PC-9 (cell line): Measurements from ENCODE around the gene RNASEH2B.

Experiments used
- EZH2 ChIP-seq: fragments of 200-600 bp; sonication (generic); IDR thresholded peaks from 2 replicates; pipeline ENCODE4 v1.8.0; 2017; ENCODE audit warnings: antibody characterized with exemption, low read depth
- TF ChIP-seq, protein P1 (sequence below): fragments of 200-600 bp; sonication (generic); conservative IDR thresholded peaks from 2 replicates; pipeline ENCODE4 v1.6.1; 2017; ENCODE audit warnings: mixed run types, antibody characterized with exemption, mild to moderate bottlenecking, moderate library complexity

DNA sequence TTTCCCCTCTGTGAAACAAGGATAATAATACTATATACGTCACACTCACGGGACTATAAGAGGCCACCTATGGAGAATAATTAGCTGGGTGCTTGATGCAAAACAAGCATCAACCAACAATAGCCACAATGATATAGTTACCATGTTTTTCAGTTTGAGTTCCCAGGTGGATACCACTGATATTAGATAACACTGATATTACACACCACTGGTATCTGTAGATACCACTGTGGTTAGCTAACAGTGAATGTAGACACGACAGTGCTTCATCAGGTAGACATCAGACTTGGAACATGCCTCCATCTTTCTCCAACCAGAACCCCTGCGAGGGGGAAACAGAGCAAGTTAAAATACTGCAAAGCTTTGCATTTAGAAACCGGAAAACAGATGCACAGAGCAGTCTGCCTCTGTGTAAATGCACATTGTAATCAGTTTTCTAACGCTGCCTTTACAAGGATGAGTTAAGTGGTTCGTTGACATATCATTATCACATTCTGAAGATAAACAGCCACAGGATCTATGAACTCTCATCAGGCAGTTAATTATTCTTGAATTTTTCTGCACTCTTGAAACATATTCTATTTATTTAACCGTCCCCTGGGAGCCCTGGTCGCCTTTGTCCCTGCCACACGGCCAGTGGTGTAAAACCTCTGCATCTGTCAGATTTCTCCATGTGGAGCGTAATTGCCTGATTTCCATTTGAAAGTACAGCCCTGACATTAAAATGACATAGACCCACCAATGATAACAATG is 80.7 kb downstream of the RNASEH2B start:
- TF ChIP-seq, protein P1, sequence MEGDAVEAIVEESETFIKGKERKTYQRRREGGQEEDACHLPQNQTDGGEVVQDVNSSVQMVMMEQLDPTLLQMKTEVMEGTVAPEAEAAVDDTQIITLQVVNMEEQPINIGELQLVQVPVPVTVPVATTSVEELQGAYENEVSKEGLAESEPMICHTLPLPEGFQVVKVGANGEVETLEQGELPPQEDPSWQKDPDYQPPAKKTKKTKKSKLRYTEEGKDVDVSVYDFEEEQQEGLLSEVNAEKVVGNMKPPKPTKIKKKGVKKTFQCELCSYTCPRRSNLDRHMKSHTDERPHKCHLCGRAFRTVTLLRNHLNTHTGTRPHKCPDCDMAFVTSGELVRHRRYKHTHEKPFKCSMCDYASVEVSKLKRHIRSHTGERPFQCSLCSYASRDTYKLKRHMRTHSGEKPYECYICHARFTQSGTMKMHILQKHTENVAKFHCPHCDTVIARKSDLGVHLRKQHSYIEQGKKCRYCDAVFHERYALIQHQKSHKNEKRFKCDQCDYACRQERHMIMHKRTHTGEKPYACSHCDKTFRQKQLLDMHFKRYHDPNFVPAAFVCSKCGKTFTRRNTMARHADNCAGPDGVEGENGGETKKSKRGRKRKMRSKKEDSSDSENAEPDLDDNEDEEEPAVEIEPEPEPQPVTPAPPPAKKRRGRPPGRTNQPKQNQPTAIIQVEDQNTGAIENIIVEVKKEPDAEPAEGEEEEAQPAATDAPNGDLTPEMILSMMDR: no peak
- no peak for TF ChIP-seq EZH2
